Esophagus muscularis mucosa (tissue), 4 donors: ENCODE data around the gene DVL1.

Source experiments
- EP300 ChIP-seq: sonication (generic); formaldehyde crosslinking; IDR thresholded peaks from one replicate; pipeline ENCODE4 v1.6.1; 2017; ENCODE audit warnings: antibody characterized with exemption
- POLR2A ChIP-seq: fragments of 450-650 bp; IDR thresholded peaks from one replicate; pipeline ENCODE4 v1.6.1; 2017; ENCODE audit warnings: antibody characterized with exemption, moderate library complexity, mild to moderate bottlenecking, low read depth
- POLR2AphosphoS5 ChIP-seq, 2 donors: sonication (generic); formaldehyde crosslinking; IDR thresholded peaks; one replicate each; pipeline ENCODE4 v1.6.1; 2017; ENCODE audit warnings: antibody characterized with exemption in 2 of 2
- TF ChIP-seq, protein P1 (sequence below), 3 experiments: fragments of 200-600 bp in 2 of 3; fragments of 450-650 bp in 1 of 3; sonication (generic) in 2 of 3; IDR thresholded peaks; one replicate each; pipeline ENCODE4 v1.5.1; 2017 to 2019; ENCODE audit warnings: antibody characterized with exemption in 3 of 3, mild to moderate bottlenecking in 2 of 3, moderate library complexity in 1 of 3

DNA sequence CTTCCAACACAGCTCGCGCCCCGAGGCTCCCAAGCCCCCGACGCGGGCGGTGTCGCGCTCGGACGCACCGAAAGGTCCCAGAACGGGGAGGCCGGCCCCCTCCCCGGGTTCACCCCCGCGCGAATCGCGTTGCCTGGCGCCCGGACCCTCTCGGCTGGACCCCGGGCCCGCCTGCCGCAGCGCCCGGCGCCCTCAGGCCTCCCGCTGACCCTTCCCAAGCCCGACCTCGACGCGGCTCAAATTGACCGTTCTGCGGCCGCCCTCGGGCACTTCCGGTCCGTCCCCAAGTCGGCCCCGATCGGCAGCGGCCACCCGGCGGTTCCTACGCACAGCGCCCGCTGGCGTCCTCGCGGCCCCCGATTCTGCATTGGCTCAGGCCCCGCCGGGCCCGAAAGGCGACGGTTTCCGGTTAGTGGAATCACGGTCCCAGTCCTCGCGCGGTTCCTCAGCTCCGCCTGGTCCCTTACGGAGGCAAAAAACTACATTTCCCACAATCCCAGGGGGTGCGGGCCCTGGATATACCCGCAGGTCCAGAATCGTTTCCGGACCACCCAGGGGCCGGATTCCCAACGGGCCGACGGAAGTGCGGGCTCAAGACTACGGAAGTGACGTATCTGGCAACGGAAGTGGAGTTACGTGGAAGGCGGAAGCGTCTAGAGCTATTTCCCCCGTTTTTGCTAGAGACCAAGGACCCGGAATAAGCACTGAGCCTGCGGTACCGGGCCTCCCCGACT is 25.9 kb upstream of the DVL1 start, which contains the start of gene AURKAIP1:
- TF ChIP-seq POLR2AphosphoS5 (IDR thresholded peaks at IDR 0.05) = peak; percentile 86 to 93
- TF ChIP-seq EP300 = no peak
- TF ChIP-seq, protein P1, sequence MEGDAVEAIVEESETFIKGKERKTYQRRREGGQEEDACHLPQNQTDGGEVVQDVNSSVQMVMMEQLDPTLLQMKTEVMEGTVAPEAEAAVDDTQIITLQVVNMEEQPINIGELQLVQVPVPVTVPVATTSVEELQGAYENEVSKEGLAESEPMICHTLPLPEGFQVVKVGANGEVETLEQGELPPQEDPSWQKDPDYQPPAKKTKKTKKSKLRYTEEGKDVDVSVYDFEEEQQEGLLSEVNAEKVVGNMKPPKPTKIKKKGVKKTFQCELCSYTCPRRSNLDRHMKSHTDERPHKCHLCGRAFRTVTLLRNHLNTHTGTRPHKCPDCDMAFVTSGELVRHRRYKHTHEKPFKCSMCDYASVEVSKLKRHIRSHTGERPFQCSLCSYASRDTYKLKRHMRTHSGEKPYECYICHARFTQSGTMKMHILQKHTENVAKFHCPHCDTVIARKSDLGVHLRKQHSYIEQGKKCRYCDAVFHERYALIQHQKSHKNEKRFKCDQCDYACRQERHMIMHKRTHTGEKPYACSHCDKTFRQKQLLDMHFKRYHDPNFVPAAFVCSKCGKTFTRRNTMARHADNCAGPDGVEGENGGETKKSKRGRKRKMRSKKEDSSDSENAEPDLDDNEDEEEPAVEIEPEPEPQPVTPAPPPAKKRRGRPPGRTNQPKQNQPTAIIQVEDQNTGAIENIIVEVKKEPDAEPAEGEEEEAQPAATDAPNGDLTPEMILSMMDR (IDR thresholded peaks at IDR 0.05) = peak in 2 of 3 experiments; percentile 35 to 47
- no peak for TF ChIP-seq POLR2A
